GM12864 (cell line): ENCODE measurements around the gene CPE.

Source experiments
- DNase-seq: peaks from one replicate; pipeline ENCODE4 v3.0.0-alpha.2; 2011; ENCODE audit warnings: low read depth
- H3K4me3 ChIP-seq: 2 replicates; pipeline ENCODE4 v1.5.1; 2011; ENCODE audit warnings: mild to moderate bottlenecking, low read depth, low read length, control low read depth
- TF ChIP-seq, protein P1 (sequence below): IDR thresholded peaks from 2 replicates; pipeline ENCODE4 v1.5.1; 2011; ENCODE audit warnings: low read depth, mild to moderate bottlenecking, moderate library complexity, low read length, control low read depth, inconsistent platforms; ENCODE audit errors: missing control alignments

CPE gene

DNA sequence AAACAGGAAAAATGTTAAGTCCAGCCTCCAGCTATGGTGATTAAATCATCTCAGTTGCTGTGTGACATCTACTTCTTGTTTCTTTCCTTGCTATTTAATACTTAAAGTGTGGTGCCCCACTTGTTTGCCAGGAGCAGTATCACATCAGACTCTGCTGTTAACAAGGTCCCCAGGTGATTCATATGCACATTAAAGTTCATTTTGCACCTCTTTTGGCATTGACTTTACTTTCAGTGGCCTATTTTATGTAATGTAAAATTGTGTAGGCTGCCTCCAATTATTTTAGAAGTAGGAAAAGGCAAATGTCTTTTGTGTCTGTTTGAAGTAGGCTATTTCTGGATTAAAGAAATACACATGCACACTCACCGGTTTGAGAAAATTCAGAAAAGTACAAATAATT is 47.5 kb downstream of the CPE start:
- DNase-seq: no peak
- TF ChIP-seq, protein P1, sequence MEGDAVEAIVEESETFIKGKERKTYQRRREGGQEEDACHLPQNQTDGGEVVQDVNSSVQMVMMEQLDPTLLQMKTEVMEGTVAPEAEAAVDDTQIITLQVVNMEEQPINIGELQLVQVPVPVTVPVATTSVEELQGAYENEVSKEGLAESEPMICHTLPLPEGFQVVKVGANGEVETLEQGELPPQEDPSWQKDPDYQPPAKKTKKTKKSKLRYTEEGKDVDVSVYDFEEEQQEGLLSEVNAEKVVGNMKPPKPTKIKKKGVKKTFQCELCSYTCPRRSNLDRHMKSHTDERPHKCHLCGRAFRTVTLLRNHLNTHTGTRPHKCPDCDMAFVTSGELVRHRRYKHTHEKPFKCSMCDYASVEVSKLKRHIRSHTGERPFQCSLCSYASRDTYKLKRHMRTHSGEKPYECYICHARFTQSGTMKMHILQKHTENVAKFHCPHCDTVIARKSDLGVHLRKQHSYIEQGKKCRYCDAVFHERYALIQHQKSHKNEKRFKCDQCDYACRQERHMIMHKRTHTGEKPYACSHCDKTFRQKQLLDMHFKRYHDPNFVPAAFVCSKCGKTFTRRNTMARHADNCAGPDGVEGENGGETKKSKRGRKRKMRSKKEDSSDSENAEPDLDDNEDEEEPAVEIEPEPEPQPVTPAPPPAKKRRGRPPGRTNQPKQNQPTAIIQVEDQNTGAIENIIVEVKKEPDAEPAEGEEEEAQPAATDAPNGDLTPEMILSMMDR: no peak

DNA sequence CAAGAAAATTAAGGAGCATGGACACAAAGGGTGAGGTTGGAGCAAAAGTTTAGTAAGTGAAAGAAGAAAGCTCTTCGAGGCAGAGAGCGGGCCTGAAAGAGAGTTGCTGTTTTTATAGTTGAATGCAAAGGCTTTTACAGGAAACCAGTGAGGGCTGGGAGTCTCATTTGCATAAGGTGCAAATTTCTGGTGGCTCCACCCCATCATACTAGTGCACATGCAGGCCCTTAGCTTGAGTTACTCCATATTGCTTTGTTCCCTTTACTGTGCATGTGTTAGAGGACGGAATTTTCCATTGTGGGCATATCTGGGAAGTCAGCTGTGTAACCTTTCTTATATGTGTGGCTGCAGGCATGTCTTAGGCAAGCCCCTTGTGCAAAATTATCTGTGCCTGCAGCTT is 48.0 kb downstream of the CPE start:
- H3K4me3 ChIP-seq: no peak overlapping the region
- TF ChIP-seq, protein P1: no peak
- no peak for DNase-seq

More for the DNA sequence above, 47.5 kb downstream of the CPE start:
- H3K4me3 ChIP-seq: no peak overlapping the region

DNA sequence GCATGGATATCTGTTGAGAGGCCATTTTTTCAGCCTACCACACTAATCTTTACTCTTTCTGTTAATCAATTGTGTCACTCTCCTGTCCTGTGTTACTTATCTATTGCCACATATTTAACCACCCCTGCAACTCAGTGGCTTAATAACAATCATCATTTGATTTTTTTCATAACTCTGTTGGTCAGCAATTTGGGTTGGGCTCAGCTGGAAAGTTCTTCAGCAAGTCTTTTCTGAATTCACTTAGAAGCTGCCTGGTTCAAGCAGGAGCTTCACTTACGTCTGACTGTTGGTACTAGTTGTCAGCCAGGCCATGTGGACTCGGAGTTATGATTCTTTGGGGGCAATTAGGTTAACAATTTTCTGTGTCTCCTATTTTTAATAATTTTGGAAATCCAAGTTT is 50.1 kb downstream of the CPE start:
- DNase-seq: no peak
- TF ChIP-seq, protein P1: no peak
- H3K4me3 ChIP-seq: no peak overlapping the region

DNA sequence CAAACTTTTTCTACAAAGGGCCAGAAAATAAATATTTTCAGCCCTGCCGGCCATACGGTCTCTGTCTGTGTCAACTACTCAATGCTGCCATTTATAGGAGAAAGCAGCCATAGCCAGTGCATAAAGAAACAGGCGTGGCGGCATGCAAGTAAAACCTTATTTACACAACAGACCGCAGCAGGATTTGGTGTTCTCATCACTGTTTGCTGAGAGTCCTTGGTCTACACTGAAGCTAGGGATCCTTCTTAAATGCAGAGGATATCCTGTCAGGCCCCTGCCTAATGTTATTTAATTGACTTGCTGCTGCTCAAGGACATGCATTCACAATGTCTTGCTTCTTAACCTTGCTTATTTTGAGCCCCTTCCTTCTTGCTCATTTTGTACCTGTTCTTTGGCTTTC is 54.7 kb downstream of the CPE start:
- no peak for DNase-seq
- no peak overlapping the region for H3K4me3 ChIP-seq
- TF ChIP-seq, protein P1: no peak

DNA sequence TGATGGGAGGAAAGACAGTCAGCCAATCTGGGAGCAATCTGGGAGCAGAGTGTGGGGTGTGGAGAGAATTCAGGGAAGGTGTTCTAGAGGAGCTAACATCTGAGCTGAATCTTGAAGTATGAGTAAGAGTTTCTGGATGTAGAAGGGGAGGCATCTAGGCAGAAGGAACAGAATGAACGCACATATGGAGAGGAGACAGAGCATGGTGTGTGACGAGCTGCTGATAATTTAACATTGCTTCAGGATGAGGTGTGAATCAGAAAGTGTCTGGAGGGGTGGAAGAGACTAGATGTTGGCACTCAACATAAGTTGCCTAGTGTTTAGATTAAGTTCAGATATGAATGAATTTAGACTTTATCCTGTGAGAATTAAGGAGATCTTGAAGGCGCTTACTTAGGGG is 58.9 kb downstream of the CPE start:
- TF ChIP-seq, protein P1: no peak
- no peak overlapping the region for H3K4me3 ChIP-seq
- no peak for DNase-seq

DNA sequence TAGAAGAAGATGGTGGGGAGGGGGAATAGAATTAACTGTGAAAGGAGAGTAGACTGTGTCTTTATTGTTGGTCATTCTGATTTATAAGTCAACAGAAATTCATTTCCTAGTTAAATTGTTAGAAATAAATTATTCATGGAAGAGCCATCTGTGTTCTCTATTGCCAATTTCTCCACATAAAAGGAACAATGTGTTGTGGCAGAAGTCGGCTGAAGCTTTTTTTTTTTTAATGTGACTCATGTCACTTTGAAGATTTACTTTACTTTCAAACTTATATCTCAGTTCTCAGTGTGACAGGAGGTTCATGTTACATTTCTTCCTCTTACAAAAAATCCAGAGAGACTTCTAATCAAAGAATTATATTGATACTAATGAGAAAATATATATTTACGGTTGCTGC is 60.5 kb downstream of the CPE start:
- no peak overlapping the region for H3K4me3 ChIP-seq
- TF ChIP-seq, protein P1: no peak
- DNase-seq: no peak

DNA sequence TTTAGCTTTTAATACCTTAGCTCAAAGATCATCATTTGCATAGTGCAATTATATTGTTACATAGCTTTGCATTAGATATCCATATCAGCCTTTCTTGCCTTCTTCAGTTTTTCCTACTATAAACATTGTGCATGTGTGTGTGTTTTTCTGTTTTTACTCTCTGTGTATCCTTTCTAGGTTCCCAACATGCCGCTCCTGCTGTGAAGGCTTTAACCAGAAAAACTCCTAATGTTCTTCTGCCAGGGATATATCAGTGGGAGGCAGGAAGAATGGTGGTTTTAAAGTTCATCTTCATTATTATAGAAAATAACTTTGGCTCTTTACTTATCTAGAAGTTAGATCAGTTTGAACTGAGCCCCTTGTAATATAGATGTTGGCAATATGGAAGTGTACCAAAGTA is 61.2 kb downstream of the CPE start:
- no peak for DNase-seq
- no peak overlapping the region for H3K4me3 ChIP-seq

More for the DNA sequence above, 61.2 kb downstream of the CPE start:
- TF ChIP-seq, protein P1: no peak
